Ishikawa (cell line): ENCODE measurements around the gene SMAD6.

ENCODE experiments used
- CEBPB ChIP-seq: IDR thresholded peaks from 2 replicates; pipeline ENCODE4 v1.6.1; 2012
- CREB1 ChIP-seq: IDR thresholded peaks from 2 replicates; pipeline ENCODE4 v1.6.1; 2012; ENCODE audit warnings: low read depth
- EGR1 ChIP-seq: IDR thresholded peaks from 2 replicates; pipeline ENCODE4 v1.6.1; 2012
- EP300 ChIP-seq: IDR thresholded peaks from 2 replicates; pipeline ENCODE4 v1.6.1; 2012; ENCODE audit warnings: borderline replicate concordance
- FOXM1 ChIP-seq: IDR thresholded peaks from 2 replicates; pipeline ENCODE4 v1.6.1; 2012; ENCODE audit warnings: low read depth, borderline replicate concordance
- MAX ChIP-seq: IDR thresholded peaks from 2 replicates; pipeline ENCODE4 v1.6.1; 2012
- NFIC ChIP-seq: IDR thresholded peaks from 2 replicates; pipeline ENCODE4 v1.6.1; 2012
- RAD21 ChIP-seq: IDR thresholded peaks from 2 replicates; pipeline ENCODE4 v1.6.1; 2012; ENCODE audit warnings: low read depth
- REST ChIP-seq: IDR thresholded peaks from 2 replicates; pipeline ENCODE4 v1.6.1; 2012; ENCODE audit warnings: low read depth, mild to moderate bottlenecking
- TAF1 ChIP-seq: IDR thresholded peaks from 2 replicates; pipeline ENCODE4 v1.6.1; 2012; ENCODE audit warnings: low read depth, mild to moderate bottlenecking
- TCF12 ChIP-seq: IDR thresholded peaks from 2 replicates; pipeline ENCODE4 v1.6.1; 2012; ENCODE audit warnings: low read depth
- TEAD4 ChIP-seq: IDR thresholded peaks from 2 replicates; pipeline ENCODE4 v1.6.1; 2012
- USF1 ChIP-seq: IDR thresholded peaks from 2 replicates; pipeline ENCODE4 v1.6.1; 2012
- YY1 ChIP-seq: IDR thresholded peaks from 2 replicates; pipeline ENCODE4 v1.6.1; 2012; ENCODE audit warnings: low read depth
- ZBTB7A ChIP-seq: IDR thresholded peaks from 2 replicates; pipeline ENCODE4 v1.6.1; 2012; ENCODE audit warnings: low read depth

Gene SMAD6

GRCh38 chr15:66830358-66830757 lies 128.3 kb downstream of the SMAD6 start:
- no peak for TF ChIP-seq ZBTB7A
- no peak for TF ChIP-seq CEBPB
- TF ChIP-seq FOXM1, result no peak
- no peak for TF ChIP-seq RAD21
- TF ChIP-seq TEAD4, result no peak
- TF ChIP-seq EGR1, result no peak
- no peak for TF ChIP-seq MAX
- no peak for TF ChIP-seq NFIC
- no peak for TF ChIP-seq YY1
- TF ChIP-seq TAF1, result no peak
- no peak for TF ChIP-seq USF1
- TF ChIP-seq TCF12, result no peak
- no peak for TF ChIP-seq EP300
- TF ChIP-seq REST, result no peak
- TF ChIP-seq CREB1, result no peak

GRCh38 chr15:66830823-66831222 lies 128.8 kb downstream of the SMAD6 start:
- TF ChIP-seq ZBTB7A (no peak), TCF12 (no peak), TAF1 (no peak), NFIC (no peak), RAD21 (no peak), REST (no peak), TEAD4 (no peak), YY1 (no peak), MAX (no peak), FOXM1 (no peak), USF1 (no peak), CEBPB (no peak), EP300 (no peak), EGR1 (no peak), CREB1 (no peak)

- TF ChIP-seq MAX, result no peak
- no peak for TF ChIP-seq NFIC
- TF ChIP-seq TCF12, result no peak
- TF ChIP-seq USF1, result no peak
- no peak for TF ChIP-seq EGR1
- no peak for TF ChIP-seq TEAD4
- TF ChIP-seq ZBTB7A, result no peak
- no peak for TF ChIP-seq TAF1
- no peak for TF ChIP-seq RAD21
- no peak for TF ChIP-seq YY1
Observed at GRCh38 chr15:66831289-66831688, 129.3 kb downstream of the SMAD6 start.

- TF ChIP-seq FOXM1 (no peak), ZBTB7A (no peak), NFIC (no peak), MAX (no peak), CEBPB (no peak), TAF1 (no peak), USF1 (no peak), REST (no peak), YY1 (no peak)
Observed at GRCh38 chr15:66831801-66832390, 129.9 kb downstream of the SMAD6 start.
